Left lung (tissue), 10 donors: ENCODE results near the gene KLC1. TPM values are rescaled to one million over a fixed set of nuclear protein-coding genes. Genes with fewer than 3 reads are reported as not detected.

ENCODE experiments used
- ATAC-seq: fragments of 200-7000 bp; cut with Tn5 transposase; one replicate; pipeline ENCODE4 v1.9.1; 2020; ENCODE audit warnings: moderate library complexity
- DNase-seq, 4 donors: peaks; one replicate each; pipeline ENCODE4 v3.0.0-alpha.2; 2013 to 2020
- H3K27ac ChIP-seq, 2 donors: fragments of 200-600 bp; sonication (generic) in 1 of 2; one replicate each; pipeline versions ENCODE4 v1.5.0 to v1.8.0; 2020 to 2021
- H3K27me3 ChIP-seq, 2 donors: fragments of 200-600 bp; sonication (generic) in 1 of 2; one replicate each; pipeline versions ENCODE4 v1.5.0 to v1.8.0; 2020 to 2021
- H3K36me3 ChIP-seq, 2 donors: fragments of 200-600 bp; sonication (generic) in 1 of 2; one replicate each; pipeline versions ENCODE4 v1.5.0 to v1.8.0; 2020 to 2021
- H3K4me1 ChIP-seq, 2 donors: fragments of 200-600 bp; one replicate each; pipeline ENCODE4 v1.8.0; 2021
- H3K4me3 ChIP-seq, 2 donors: fragments of 200-600 bp; sonication (generic) in 1 of 2; one replicate each; pipeline versions ENCODE4 v1.5.0 to v1.8.0; 2020 to 2021; ENCODE audit warnings: mild to moderate bottlenecking in 1 of 2
- H3K9me3 ChIP-seq, 2 donors: fragments of 200-600 bp; sonication (generic) in 1 of 2; one replicate each; pipeline versions ENCODE4 v1.5.0 to v1.8.0; 2020 to 2021
- CTCF ChIP-seq, 2 donors: fragments of 200-600 bp; sonication (generic) in 1 of 2; IDR thresholded peaks; one replicate each; pipeline versions ENCODE4 v1.5.0 to v1.8.0; 2021; ENCODE audit warnings: antibody characterized with exemption in 2 of 2
- intact Hi-C, 2 donors: fragments of 100-400 bp; cut with DNase I; formaldehyde crosslinking; loops; one replicate each; pipeline versions ENCODE4 v1.11.2 to v1.14.2; 2022
- polyA plus RNA-seq, 6 donors: library from polyadenylated mRNA; unstranded; fragments of 120-200 nt; gene quantifications; one replicate each; pipeline ENCODE4 v1.2.1, GENCODE V29; 2013; ENCODE audit not compliant: insufficient read length in 6 of 6
- total RNA-seq, 2 donors: library from RNA; stranded (reverse); fragmentation: NEBNext Ultra II Directional; extraction: Animal tissue kit (Norgen Biotek cat#: 25700); gene quantifications; one replicate each; pipeline ENCODE4 v1.2.1, GENCODE V29; 2021
- donor health status: DM: no; HTN: yes; CAD: no.
- donor health status: DM: no; HTN: no; CAD: no.

The KLC1 gene
- total and polyA plus RNA-seq, 8 donors = 126 to 185 (median 156) TPM

DNA sequence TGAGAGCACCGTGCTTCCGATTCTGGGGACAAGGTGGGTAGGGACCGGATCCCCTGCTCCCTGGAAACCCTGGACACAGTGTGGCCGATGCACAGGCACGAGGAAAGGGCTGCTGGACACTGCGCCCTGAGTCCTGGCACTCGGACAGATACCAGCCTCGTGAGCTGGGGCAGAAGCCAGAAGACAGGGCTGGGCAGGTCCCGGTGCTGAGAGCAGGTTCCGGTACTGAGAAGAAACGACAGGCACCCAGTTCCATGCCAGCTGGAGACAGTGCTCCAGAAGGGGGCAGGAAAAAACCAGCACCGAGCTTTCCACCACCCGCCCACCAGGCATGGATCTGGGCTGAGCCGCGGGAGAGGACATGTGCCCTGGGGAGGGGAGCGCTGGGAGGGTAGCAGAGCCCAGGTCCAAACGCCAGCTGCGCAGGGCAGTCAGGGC lies 79.8 kb downstream of the KLC1 start:
- no peak overlapping the region for H3K4me3 ChIP-seq
- no peaks in the 10 kb centered on the region for H3K9me3 ChIP-seq
- DNase-seq = peak in 1 of 4 donors; percentile 65
- ATAC-seq = no peak
- no peak overlapping the region for H3K27ac ChIP-seq
- peaks cover 7 to 48% of the 10 kb centered on the region in 2 donors for H3K4me1 ChIP-seq
- H3K27me3 ChIP-seq = no peaks in the 10 kb centered on the region
- H3K36me3 ChIP-seq = peaks cover 0 to 53% of the 10 kb centered on the region in 2 donors
- TF ChIP-seq CTCF (IDR thresholded peaks at IDR 0.05) = no peak
- intact Hi-C loops = no loop called here

DNA sequence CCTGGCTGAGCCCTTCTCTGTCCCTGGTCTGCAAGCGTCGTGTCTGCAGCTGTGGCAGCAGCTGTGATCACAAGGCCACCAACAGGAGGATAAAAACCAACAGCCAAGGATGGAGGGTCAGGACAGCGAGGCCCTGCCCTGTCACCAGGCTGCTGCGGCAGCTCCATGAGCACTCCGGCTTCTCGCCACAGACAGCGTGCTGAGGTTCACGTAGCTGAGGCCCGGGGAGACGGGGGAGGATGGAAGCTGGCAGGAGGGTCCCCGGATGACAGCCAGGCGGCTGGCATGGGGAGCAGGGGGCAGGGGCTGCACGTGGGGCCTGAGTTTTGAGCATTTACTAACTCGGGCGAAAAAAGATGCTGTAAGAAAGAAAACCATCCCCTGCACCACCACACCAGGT lies 80.8 kb downstream of the KLC1 start:
- Histone ChIP-seq H3K4me3 (no peak overlapping the region), H3K4me1 (peaks cover 3 to 46% of the 10 kb centered on the region in 2 donors), H3K27ac (no peak overlapping the region), H3K36me3 (peaks cover 0 to 44% of the 10 kb centered on the region in 2 donors), H3K27me3 (no peaks in the 10 kb centered on the region), H3K9me3 (no peaks in the 10 kb centered on the region)
- intact Hi-C loops = no loop called here
- no peak for TF ChIP-seq CTCF (IDR thresholded peaks at IDR 0.05)
- DNase-seq (peak in 1 of 4 donors; percentile 69), ATAC-seq (no peak)

DNA sequence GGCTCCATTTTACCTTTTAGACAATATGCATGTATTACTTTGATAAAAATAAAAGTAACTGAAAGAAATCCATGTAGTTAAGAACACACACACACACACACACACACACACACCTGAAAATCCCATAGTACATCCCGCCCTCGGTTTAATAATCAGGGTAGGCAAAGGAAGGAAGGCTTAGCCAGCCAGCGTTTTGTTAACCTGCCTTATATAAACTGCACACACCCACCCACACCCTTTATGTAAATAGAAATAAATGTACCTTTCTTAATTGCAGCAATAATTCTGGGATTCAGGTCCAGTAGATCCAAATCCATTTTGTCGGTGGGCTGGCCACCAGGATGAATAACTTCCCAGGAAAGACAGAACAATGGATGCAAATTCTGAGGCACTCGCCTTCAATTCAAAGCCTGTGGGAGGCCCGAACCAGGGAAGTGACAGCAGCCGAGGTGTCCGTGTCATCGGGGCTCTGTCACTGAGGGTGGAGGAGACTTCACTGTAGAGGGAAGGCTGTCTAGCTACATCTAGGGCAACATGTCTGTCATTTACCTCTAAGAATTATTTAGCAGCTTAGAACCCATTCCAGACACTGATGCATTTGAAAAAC lies 81.9 kb downstream of the KLC1 start:
- H3K27ac ChIP-seq = peak overlapping the region; percentile 36 to 57
- intact Hi-C loops = no loop called here
- no peak overlapping the region for H3K4me3 ChIP-seq
- H3K4me1 ChIP-seq = peaks cover 0 to 37% of the 10 kb centered on the region in 2 donors
- ATAC-seq (no peak), DNase-seq (peak in 1 of 4 donors; percentile 28)
- TF ChIP-seq CTCF (IDR thresholded peaks at IDR 0.05) = no peak
- H3K27me3 ChIP-seq = no peaks in the 10 kb centered on the region
- no peaks in the 10 kb centered on the region for H3K9me3 ChIP-seq
- H3K36me3 ChIP-seq = peaks cover 0 to 38% of the 10 kb centered on the region in 2 donors

- no peak overlapping the region for H3K4me3 ChIP-seq
- H3K27me3 ChIP-seq = no peaks in the 10 kb centered on the region
- DNase-seq = peak in 1 of 4 donors; percentile 86
- no peak for ATAC-seq
- H3K36me3 ChIP-seq = peaks cover 0 to 29% of the 10 kb centered on the region in 2 donors
- intact Hi-C loops = no loop called here
- TF ChIP-seq CTCF (IDR thresholded peaks at IDR 0.05) = no peak
- H3K4me1 ChIP-seq = peaks cover 0 to 39% of the 10 kb centered on the region in 2 donors
- no peaks in the 10 kb centered on the region for H3K9me3 ChIP-seq
- H3K27ac ChIP-seq = peak overlapping the region; percentile 36 to 57
These were observed 82.8 kb downstream of the KLC1 start for GRCh38 chr14:103711516-103712431.
